Tibial artery (tissue), 4 donors: ENCODE data around the gene AP4S1.
"Not testable (repeated sequence)": the region's sequence is repeated elsewhere in the genome, so short reads cannot be mapped to it uniquely, and the experiment has no call there.

ENCODE experiments used
- DNase-seq, 2 donors: peaks; one replicate each; pipeline ENCODE4 v3.0.0-alpha.2; 2019
- H3K27ac ChIP-seq, 2 donors: fragments of 200-600 bp; sonication (generic) in 1 of 2; 1 replicate in 1 of 2; 2 replicates in 1 of 2; pipeline ENCODE4 v1.5.1; 2018 to 2019; ENCODE audit warnings: mild to moderate bottlenecking in 1 of 2
- H3K27me3 ChIP-seq, 2 donors: fragments of 200-600 bp; sonication (generic) in 1 of 2; one replicate each; pipeline versions ENCODE4 v1.5.1 to v1.6.0; 2016 to 2019
- H3K36me3 ChIP-seq, 3 donors: fragments of 200-600 bp; sonication (generic) in 2 of 3; one replicate each; pipeline ENCODE4 v1.5.1; 2016 to 2019; ENCODE audit warnings: mild to moderate bottlenecking in 2 of 3
- H3K4me1 ChIP-seq, 4 donors: fragments of 200-600 bp; sonication (generic) in 2 of 4; 1 replicate in 3 of 4; 2 replicates in 1 of 4; pipeline ENCODE4 v1.5.1; 2016 to 2019
- H3K4me3 ChIP-seq, 2 donors: fragments of 200-600 bp; sonication (generic) in 1 of 2; 1 replicate in 1 of 2; 2 replicates in 1 of 2; pipeline ENCODE4 v1.5.1; 2018 to 2019; ENCODE audit warnings: mild to moderate bottlenecking in 2 of 2
- H3K9me3 ChIP-seq, 3 donors: fragments of 200-600 bp; sonication (generic) in 1 of 3; one replicate each; pipeline ENCODE4 v1.5.1; 2016 to 2019
- CTCF ChIP-seq, 2 experiments: fragments of 200-600 bp in 1 of 2; fragments of 450-650 bp in 1 of 2; IDR thresholded peaks; one replicate each; pipeline ENCODE4 v1.5.1; 2017 to 2019; ENCODE audit warnings: antibody characterized with exemption in 2 of 2, mild to moderate bottlenecking in 1 of 2, moderate library complexity in 1 of 2
- intact Hi-C: fragments of 100-400 bp; cut with DNase I; formaldehyde crosslinking; loops from one replicate; pipeline ENCODE4 v1.15.0; 2023; ENCODE audit warnings: low total_unique reads

The AP4S1 gene

GRCh38 chr14:31051023-31051422 is 25.6 kb downstream of the AP4S1 start:
- Histone ChIP-seq H3K4me3 (no peak overlapping the region), H3K27me3 (no peaks in the 10 kb centered on the region), H3K4me1 (peaks cover 0 to 18% (median 4%) of the 10 kb centered on the region in 4 donors), H3K9me3 (no peaks in the 10 kb centered on the region), H3K36me3 (no peaks in the 10 kb centered on the region), H3K27ac (no peak overlapping the region)
- no peak for DNase-seq
- TF ChIP-seq CTCF (IDR thresholded peaks at IDR 0.05) = no peak
- intact Hi-C loops = no loop called here

- no peaks in the 10 kb centered on the region for H3K36me3 ChIP-seq
- no peaks in the 10 kb centered on the region for H3K9me3 ChIP-seq
- no peak for DNase-seq
- H3K27ac ChIP-seq = no peak overlapping the region
- H3K4me1 ChIP-seq = peaks cover 0 to 18% (median 4%) of the 10 kb centered on the region in 4 donors
- H3K27me3 ChIP-seq = no peaks in the 10 kb centered on the region
- intact Hi-C loops = no loop called here
- H3K4me3 ChIP-seq = no peak overlapping the region
- TF ChIP-seq CTCF (IDR thresholded peaks at IDR 0.05) = no peak
Measured at GRCh38 chr14:31051511-31051910, 26.1 kb downstream of the AP4S1 start.

GRCh38 chr14:31052905-31053586 is 27.6 kb downstream of the AP4S1 start:
- H3K36me3 ChIP-seq, H3K9me3 ChIP-seq, intact Hi-C loops, H3K4me3 ChIP-seq, H3K27me3 ChIP-seq: not testable (repeated sequence)
- peak; percentile 79 to 86 for DNase-seq
- H3K4me1 ChIP-seq = peaks cover 0 to 18% (median 4%) of the 10 kb centered on the region in 4 donors
- peak overlapping the region in 1 of 2 donors; percentile 9 for H3K27ac ChIP-seq

GRCh38 chr14:31057035-31057434 is 31.6 kb downstream of the AP4S1 start:
- no peak for TF ChIP-seq CTCF (IDR thresholded peaks at IDR 0.05)
- H3K9me3 ChIP-seq = no peaks in the 10 kb centered on the region
- H3K4me3 ChIP-seq = no peak overlapping the region
- H3K27ac ChIP-seq = no peak overlapping the region
- no peak for DNase-seq
- intact Hi-C loops = no loop called here
- H3K36me3 ChIP-seq = no peaks in the 10 kb centered on the region
- no peaks in the 10 kb centered on the region for H3K27me3 ChIP-seq
- H3K4me1 ChIP-seq = peaks cover 0 to 9% (median 4%) of the 10 kb centered on the region in 4 donors

GRCh38 chr14:31057701-31058364 is 32.4 kb downstream of the AP4S1 start:
- no peak for TF ChIP-seq CTCF (IDR thresholded peaks at IDR 0.05)
- intact Hi-C loops = no loop called here
- Histone ChIP-seq H3K9me3 (no peaks in the 10 kb centered on the region), H3K4me3 (no peak overlapping the region), H3K27me3 (no peaks in the 10 kb centered on the region), H3K4me1 (peaks cover 0 to 9% (median 4%) of the 10 kb centered on the region in 4 donors), H3K27ac (no peak overlapping the region), H3K36me3 (no peaks in the 10 kb centered on the region)
- DNase-seq = no peak

GRCh38 chr14:31059152-31059924 is 33.9 kb downstream of the AP4S1 start:
- Histone ChIP-seq H3K4me3 (no peak overlapping the region), H3K27ac (no peak overlapping the region), H3K36me3 (no peaks in the 10 kb centered on the region), H3K4me1 (peaks cover 0 to 4% (median 0%) of the 10 kb centered on the region in 4 donors), H3K27me3 (no peaks in the 10 kb centered on the region), H3K9me3 (no peaks in the 10 kb centered on the region)
- intact Hi-C loops = no loop called here
- DNase-seq = peak in 1 of 2 donors; percentile 45
- no peak for TF ChIP-seq CTCF (IDR thresholded peaks at IDR 0.05)
